ENCODE results near the gene DIAPH3.

DIAPH3 gene

DNA sequence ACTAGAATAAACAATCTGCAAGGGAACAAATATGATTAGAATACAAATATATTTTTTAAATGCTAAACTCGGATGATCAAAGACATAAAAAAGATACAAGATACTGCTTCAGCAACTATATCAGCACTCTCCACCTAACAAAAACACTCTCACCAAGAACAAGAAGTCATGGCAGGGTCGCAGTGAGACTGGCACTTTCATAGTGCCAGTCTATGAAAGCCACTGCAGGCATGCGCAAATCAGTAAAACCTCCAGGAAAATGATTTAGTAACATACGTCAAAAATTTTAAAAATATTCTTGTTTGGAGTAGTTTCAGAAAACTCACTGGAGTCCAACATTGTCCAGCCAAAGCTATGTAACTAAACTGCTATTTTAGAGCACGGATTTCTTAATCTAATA is 295.9 kb downstream of the DIAPH3 start:
- no peak for DNase-seq

DNA sequence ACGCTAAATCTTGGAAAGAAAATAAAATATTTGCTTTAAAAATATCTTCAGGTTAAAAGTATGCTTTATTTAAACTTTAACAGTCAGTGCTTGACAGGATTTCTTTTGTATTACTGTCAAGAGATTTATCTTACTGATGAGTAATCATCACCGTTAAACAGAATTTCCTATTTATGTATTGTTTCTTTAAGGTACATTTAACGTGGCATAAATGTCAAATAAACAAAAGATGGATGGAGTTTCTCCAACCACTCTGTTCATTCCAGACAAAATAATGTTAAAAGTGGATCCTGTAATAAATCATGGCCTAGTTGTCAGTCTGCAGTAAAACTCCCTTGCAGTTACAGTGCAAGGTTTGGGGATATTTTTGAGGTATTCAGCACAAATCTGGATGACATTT is 298.3 kb downstream of the DIAPH3 start:
- DNase-seq = no peak

DNA sequence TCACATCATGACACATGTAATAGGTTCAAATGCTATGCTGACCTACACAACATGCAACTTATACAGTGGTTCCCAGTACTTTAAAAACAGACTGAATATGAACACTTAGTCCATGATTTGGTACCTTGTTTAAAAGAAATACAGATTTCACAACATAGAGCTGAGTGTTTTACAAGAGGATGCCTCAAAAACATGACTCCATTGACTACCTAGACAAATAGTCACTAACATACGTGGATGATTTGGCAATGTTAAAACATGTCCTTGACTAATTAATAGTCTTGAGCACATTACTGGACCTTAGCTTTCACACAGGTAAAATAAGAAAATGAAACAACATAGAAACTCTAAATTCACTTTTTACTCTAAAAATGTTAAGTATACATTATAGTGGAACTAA is 300.1 kb downstream of the DIAPH3 start:
- no peak for DNase-seq

DNA sequence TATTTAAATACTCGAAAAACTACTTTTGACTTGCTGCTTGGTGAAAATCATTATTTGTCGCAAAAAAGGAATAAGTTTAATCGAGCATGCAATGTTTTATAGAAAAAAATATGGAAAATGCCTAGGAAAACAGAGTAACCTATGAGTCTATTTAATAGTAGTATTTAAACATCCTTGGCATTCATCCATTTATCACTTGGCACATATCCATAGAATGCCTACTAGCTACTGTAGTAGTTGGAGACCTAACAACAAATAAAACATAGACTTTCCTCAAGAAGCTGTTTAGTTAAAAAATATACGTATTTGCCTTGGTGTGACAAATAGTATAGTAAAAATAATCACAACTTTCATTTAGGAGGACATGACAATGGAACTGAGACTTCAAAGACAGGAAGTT is 302.1 kb downstream of the DIAPH3 start:
- no peak for DNase-seq

DNA sequence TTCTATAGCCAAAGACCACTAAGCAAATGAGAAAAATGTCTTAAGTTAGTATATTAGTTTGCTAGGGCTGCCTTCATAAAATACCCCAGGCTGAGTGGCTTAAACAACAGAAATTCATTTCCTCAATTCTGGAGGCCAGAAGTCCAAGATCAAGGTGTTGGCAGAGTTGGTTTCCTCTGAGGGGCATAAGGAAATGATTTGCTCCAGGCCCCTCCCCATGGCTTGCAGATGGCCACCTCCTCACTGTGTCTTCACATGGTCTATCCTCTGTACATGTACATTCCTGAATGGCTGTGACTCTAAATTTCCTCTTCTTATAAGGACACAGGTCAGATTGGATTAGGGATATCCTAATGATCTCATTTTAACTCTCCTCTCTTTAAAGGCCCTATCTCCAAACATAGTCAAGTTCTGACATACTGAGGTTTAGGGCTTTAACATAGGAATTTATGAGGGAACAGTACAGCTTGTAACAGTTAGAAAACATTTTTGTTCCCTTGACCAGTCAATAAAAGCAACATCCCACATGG is 307.4 kb downstream of the DIAPH3 start:
- no peak for DNase-seq

DNA sequence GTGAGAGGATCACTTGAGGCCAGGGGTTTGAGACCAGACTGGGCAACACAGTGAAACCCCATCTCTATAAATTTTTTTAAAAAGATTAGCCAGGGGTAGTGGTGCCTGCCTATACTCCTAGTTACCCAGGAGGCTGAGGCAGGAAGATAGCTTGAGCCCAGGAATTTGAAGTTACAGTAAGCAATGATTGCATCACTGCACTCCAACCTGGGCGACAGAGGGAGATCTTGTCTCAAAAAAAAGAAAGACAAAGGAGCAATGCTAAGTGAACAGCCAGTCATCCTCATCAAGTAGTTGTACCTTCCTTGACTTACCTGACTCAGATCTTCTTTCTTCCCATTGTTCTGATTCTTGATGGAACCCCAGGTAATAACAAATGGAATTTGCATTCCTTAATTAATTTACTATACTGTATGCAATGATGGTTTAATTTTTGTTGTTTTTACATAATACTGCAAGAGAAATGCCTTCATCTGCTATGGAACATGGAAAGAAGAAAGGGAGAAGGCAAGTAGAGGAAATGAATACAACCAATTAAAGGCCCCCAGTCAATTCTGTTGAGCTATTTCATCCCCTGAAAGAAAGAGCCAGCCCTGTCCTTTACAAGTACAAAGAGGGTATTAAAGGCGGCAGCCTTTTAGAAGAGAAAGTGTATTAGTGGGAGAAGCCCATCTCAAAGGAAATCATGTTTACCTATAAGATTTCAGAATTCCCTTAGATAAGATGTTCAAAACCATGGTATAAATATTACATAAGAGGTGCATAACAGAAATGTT is 316.7 kb downstream of the DIAPH3 start:
- DNase-seq = no peak

DNA sequence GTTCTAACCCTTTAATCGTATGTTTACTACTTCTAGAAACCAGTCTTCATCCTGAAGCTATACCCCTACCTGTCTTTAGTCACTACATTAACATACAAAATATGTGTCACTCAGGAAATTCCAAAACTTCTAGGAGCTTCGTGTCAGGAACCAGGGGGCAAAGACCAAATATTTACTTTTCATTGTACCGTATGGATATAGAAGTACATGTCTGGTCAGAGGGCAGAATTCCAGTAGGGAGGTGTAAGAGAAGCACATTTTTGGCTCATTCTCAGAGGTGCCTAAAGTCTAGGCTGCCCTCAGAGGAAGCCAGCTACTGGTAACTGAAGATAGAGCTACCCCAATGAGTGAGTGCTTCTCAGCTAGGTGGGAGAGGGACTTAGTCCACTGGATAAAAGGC is 320.7 kb downstream of the DIAPH3 start:
- DNase-seq = no peak

DNA sequence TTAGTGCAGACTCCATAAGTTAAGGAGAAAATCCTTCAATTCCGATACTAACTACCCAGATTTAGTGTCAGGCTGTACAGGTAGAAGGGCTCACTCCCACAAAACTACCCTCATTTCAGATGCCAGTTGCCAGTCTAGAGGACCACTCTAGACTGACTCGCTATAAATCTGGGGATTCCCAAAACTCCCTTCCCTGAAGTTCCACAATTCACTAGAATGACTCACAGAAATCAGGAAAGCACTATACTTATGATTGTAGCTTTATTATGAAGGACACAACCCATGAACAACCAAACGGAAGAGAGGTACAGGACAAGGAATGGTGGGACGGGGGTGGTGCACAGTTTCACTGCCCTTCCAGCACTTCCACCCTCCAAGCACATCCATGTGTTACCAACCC is 321.2 kb downstream of the DIAPH3 start:
- no peak for DNase-seq

DNA sequence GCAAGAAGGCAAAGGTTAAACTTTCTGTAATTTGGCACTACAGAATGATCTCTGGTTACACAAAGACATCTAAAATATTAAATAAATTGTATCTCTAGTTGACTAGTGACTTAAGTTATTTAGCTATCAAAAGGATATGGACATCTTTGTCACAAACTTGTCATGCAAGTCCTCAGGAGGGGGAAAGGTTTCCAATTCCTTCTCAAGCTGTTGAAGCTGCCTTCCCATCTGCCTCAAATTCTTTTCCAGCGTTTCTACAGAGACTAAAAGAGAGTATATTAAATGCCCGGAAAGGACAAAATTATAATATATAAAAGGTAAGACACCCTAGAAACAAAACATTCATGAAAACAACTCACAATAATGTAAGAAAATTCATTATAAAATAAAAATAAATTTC is 324.5 kb downstream of the DIAPH3 start:
- no peak for DNase-seq

DNA sequence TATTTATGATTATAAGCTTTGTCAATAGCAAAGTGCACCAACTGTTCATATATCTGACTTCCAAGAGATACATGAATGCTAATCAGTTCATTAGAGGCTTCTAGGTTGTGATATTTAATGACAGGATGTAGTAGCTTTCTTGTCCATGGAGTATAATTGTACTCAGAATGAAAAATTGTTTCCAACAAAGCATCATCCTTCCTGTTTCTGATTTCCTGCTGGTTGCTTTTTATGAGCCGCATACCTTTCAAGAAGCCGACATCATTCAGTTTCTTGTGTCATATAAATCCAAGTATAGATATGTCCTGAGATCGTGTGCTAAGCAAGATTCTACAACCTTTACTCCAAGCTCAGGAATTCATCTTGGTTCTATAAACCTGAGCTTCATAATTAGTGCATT is 326.6 kb downstream of the DIAPH3 start:
- peak in 1 of 5 experiments; percentile 2 for DNase-seq

DNA sequence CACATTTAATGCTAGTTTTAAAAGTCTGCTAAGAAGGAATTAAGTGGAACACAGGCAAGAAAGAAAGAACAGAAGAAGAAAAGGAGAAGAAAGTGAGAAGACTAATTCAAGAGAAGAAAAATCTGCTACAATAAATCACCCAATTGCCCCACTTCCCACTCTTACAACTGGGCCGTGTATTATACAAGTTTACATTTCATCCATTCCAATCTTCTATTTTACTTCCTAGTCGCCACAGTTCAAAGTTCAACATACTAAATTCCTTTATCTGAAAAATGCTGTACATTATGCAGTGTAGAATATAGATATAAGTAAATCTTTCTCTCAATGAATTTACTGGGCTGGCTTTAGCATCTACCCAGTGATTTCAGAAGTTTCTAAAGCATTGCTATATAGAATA is 328.2 kb downstream of the DIAPH3 start:
- no peak for DNase-seq

DNA sequence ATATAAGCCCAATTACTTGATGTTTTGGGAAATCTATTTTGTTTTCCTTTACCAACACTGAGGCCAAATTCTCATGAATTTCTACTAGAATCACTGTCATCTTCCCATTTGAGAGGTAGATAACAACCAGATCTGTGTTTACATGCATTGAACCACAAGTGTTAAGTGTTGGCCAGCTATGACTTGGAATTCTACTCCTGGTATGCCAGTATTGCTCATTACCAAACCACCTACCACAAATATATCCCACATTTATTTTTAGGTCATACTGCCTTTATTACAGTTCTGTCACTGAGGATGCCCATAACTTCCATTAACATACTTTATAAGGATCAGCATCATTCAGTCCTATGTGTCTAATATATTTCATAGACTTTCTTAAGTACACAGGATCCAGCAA is 328.9 kb downstream of the DIAPH3 start:
- DNase-seq = no peak

DNA sequence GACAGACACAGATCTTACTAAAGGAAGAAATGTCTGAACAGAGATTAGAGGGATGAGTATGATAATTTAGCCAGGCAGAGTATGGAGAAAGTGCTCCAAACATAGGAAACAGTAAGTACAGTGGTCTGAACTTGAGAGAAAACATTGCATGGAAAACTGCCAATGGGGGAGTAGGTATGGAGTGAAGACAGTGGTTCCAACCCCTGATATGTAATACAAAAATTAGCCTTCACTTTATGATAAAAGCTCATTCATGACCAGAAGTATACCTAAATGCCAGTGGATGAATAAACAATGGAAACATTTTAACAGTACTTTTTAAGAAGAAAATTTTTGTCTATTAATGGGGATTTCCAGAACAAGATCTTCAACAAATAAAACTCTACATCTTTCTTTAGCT is 334.0 kb downstream of the DIAPH3 start:
- no peak for DNase-seq

DNA sequence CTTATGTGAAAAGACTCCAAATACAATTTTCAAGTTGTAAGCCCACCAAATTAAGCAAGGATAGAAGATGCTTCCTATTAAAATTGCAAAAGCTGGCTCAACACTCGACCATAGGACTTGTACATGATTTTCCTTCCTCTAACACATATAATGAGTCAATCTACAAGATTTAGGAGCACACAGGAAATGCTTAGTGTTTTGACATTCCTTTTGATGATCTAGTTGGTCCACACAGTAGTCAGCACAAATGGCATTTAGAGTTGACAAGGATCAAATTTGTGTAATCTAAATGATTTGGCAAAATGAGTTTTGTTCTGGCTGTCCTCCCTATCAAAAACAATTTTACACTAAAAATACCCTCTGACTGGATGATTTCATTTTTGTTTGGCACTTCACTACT is 340.2 kb downstream of the DIAPH3 start:
- DNase-seq = no peak

DNA sequence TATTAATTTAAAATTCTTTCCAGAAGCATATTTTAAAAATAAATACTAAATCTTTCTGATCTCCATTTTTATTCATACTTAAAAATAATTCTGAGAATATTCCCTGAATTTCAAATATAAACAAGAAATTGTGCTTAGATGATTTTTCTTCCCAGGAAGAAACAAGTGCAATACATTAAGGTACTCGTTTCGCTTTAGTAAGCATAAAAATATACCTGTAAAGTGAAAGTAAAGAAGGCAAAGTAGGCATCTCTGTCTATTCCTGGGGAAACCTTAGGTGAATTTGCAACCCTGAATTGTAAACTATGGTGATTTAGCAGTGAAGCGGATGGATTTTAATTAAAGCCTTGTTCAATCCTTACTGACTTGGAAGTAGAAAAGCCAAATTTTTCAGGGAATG is 354.2 kb downstream of the DIAPH3 start:
- no peak for DNase-seq

DNA sequence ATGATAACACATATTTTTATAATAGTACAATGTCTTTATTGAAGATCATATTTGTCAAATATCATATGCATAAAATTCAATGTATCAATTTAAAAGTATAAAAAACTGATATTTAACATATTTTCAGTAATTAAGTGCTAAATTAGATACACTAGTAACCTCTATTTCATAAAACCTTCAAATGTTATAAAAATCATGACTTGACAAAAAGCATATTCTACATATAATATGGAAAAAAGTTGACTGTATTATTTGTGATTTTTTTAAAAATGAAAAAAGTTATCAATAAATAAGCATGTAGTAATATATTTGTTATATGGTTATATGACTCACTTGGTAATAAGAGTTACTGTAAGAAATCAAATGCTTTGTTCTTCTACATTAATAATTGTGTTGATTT is 356.9 kb downstream of the DIAPH3 start:
- no peak for DNase-seq

DNA sequence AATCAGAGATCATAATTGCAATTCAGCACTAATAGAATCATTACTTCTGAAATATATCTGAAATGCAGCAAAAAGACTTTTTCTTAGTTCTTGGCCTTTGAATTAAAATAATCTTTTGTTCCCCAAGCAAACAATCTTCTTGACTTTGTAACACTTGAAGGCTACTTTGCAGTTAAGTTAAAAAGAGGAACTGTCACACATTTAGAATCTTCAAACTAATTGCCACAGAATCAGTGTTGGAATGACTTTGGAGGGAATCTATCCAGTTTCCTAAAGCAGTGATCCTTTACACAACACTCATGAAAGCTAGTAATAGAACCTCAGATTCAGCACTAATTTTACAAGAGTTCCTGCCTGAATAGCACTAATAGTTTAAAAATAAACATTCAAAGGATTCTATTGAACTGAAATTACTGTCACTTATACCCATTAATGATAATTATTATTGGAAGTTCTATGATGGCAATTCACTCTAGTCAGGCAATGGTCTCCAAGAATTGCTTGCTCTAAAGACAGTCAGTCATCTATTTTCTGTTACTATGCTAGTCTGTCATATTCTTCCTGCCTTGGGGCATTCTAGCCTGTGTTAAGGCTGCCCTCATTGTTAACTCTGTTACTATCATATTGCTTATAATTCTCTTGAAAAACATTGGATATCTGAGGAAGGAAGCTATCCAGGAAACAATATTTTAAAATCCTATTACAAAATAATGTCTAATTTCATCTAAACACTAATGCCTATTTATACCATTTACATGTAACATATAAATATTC is 362.4 kb downstream of the DIAPH3 start:
- no peak for DNase-seq

DNA sequence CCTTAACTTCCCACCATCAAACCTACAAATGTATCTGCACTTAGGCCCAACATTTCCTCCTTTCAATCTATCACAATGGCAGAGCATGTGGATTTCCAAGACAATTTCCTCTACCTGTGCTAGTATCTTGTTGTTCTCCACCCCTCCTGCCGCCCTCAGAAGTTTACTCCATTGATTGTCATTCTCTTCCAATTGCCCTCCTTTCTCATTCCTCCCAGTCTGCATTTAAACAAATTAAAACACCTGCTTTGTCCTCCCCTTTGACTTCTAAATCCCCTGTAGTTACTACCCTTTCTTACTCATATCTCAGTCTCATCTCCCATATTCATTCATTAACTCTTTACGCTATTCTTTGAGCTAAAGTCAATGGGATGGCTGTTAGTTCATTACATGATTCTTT is 370.6 kb downstream of the DIAPH3 start:
- DNase-seq = no peak

DNA sequence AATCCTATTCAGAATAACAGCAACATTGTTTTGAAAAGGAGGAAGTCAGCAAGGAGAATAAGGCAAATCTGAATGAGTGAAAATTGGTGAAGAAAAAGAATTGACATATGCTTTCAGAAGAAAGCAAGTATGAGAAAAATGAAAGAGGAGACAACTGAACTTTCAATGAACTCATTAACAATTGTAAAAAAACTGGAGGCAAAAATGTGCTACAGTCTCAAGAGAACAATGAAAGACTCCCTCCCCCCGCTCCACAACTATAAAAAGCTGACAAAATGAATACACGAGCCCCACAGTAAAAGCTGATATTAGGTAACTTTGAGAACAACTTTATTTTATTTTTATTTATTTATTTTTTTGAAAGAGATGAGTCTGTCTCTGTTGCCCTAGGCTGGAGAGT is 373.1 kb downstream of the DIAPH3 start:
- no peak for DNase-seq

DNA sequence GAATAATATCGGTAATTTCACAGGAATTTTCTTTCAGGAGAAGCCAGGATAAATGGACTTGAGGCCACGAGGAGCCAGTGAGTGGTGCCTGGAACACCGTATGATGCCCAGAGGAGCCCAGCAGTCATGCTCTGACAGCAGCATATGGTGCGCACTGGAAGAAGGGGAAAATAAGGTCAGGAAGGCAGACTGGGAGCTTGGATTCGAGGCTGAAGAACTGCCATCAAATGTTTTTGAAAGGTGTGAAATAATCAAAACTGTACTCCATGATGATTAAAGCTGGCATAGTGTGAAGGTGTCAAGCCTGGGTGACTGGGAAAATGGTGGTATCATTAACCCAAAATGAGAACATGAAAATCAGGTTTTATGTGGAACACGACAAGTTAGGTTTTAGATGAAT is 374.2 kb downstream of the DIAPH3 start:
- no peak for DNase-seq

DNA sequence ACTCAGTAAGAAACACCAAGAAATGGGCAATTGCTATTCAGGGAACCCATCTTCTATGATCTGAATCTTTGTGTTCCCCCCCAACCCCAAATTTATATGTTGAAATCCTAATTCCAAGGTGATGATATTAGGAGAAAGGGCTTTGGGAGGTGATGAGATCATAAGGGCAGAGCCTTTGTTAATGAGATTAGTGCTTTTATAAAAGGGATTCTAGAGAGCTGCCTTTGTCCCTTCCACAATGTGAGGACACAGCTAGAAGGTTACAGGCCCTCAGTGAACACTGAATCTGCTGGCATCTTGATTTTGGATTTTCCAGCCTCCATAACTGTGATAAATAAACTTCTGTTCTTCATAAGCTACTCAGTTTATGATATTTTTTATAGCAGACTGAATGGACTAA is 376.0 kb downstream of the DIAPH3 start:
- no peak for DNase-seq

DNA sequence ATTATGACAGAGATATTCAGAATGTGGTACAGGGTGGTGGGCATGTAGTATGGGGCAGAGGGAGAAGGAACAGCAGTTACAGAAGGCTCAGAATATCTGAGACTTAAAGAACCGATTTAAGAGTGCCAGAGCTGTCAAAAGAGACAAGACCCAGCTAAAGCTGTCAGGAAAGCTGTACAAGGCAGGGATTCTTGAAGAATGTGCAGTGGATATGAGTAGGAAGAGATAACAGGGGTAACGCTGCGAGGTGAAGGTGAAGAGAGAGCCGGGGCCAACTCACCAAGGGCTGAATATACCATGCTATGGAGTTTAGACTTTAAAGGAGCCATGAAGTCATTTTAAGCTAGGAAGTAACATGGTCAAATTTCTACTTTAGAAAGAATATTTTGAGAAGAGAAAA is 381.0 kb downstream of the DIAPH3 start:
- DNase-seq = no peak

DNA sequence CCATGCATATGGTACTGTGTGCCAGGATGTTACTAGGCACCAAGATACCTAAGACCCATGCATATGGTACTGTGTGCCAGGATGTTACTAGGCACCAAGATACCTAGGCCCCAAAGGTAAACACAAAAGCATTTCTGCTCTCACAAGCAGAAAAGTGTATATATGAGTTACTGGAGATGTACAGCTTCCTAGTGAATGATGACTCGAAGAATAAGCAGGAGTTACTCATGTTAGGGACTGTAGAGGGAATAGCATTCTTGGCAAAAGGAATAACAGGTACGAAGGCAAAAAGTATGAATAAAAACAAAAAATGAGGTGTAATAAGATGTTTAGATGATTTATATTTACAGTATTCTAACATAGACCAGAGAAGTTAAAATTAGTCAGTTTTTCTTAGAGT is 383.7 kb downstream of the DIAPH3 start:
- no peak for DNase-seq
